Putamen (tissue), 1 donor: Measurements from ENCODE around the gene GOLGA8M.
"Not testable (repeated sequence)": the region's sequence is repeated elsewhere in the genome, so short reads cannot be mapped to it uniquely, and the experiment has no call there.

Experiments
- DNase-seq: peaks from one replicate; pipeline ENCODE4 v3.0.0-alpha.2; 2016; ENCODE audit warnings: low spot score

Gene GOLGA8M

DNA sequence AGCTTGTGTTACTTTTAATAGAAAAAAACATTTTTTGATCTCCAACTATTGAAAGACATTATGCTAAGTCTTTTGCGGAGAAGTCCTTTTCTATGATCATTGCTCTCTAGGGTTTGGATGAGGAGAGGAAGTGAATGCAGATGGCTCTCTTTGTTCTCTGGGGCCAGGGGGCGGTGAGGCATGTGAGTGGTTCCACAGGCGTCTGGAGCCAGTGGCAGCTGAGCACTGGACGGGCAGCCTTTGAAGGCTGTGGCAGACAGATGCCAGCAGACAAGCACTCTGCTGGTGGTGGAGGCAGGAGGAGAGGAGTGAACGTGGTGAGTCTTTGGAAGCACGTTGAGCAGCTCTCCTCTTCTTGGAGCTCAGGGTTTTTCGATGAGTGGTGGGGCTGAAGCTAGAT is 51.5 kb downstream of the GOLGA8M start:
- DNase-seq = not testable (repeated sequence)

DNA sequence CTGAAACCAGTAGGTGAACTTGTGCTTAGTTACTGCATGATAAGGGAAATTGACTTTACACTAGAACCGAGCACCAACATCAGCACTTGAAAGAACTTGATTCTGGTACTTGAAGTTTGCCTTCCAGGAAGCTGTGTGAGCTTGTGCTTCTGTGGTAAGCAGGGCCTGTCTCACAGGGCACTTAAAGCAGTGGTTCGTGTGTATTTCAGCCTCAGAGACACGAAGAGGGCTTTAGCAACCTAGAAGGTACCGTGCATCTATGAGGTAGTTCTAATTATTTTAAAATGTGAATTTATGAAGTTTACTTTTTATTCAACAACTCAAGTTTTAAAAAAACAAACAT is 56.2 kb downstream of the GOLGA8M start:
- DNase-seq = not testable (repeated sequence)

DNA sequence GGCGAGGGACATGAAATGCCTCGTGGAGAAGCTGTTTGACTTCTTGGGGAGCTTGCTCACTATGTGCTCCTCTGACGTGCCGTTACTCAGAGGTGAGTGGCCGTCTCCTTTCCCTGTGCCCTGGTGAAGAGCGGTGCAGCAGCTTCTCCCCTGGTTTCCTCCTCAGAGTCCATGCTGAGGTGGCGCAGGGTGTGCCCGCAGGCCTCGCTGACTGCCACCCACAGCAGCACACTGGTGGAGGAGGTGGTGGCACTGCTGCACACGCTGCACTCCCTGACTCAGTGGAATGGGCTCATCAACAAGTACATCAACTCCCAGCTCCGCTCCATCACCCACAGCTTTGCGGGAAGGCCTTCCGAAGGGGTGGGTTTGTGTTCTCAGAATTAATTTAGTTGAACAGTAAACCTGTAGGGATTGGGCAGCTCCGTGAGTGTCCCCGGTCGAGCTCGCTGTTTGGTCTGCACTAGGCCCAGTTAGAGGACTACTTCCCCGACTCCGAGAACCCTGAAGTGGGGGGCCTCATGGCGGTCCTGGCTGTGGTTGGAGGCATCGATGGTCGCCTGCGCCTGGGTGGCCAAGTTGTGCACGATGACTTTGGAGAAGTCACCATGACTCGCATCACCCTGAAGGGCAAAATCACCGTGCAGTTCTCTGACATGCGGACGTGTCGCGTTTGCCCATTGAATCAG is 56.7 kb downstream of the GOLGA8M start:
- DNase-seq = not testable (repeated sequence)

DNA sequence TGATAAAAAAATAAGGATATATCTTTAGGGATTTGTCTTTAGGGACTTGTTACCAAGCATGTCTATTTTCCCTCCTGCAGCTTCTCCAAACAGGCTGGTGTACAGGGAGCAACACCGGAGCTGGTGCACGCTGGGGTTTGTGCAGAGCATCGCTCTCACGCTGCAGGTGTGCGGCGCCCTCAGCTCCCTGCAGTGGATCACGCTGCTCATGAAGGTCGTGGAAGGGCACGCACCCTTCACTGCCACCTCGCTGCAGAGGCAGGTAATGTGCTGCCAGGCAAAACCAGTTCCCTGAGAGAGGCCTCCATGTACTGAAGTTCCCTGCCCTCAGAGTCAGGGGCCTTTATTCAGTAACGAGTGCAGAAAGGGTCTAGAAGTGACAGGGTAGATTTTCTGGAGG is 58.0 kb downstream of the GOLGA8M start:
- DNase-seq = not testable (repeated sequence)

DNA sequence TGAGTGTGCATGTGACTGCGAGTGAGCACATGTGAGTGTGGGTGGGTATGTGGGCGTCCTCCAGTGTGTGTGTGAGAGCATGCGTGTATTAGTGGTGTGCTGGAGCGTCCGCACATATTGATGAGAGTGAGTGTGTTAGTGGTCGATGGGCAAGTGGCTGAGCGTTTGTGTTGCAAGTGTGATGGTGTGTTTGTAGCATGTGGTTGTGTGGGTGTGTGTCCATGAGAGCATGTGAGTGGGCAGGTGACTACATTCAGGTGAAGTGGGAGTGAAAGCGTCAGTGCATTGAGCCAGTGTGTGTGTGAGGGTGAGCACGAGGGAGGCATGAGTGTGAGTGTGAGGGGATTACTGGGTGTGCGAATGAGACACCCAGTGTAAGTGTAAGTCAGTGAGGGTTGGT is 59.7 kb downstream of the GOLGA8M start:
- not testable (repeated sequence) for DNase-seq
